Measurements from ENCODE around the gene SAC3D1.

DNA sequence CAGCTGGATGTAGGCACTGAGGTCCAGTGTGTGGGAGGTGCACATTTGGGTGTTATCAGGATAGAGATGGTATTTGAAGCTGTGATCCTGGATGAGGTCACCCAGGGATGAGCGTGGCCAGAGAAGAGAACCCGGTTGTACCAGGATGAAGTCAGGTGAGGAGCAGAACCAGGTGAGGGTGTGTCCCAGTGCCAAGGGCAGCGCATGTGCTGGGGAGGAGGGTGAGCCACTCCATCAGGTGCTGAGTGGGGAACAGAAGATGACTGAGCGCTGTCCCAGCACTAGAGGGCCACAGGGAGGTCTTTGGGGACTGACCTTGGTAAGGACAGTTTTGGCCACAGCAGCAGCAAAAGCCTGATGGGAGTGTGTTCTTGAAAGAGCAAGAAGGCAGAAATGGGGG, 24.3 kb upstream of the SAC3D1 start:
- TF ChIP-seq, protein P1, sequence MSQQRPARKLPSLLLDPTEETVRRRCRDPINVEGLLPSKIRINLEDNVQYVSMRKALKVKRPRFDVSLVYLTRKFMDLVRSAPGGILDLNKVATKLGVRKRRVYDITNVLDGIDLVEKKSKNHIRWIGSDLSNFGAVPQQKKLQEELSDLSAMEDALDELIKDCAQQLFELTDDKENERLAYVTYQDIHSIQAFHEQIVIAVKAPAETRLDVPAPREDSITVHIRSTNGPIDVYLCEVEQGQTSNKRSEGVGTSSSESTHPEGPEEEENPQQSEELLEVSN (IDR thresholded peaks at IDR 0.05; ENCODE audit: borderline replicate concordance, low read depth) = no peak
- TF ChIP-seq, protein P2, sequence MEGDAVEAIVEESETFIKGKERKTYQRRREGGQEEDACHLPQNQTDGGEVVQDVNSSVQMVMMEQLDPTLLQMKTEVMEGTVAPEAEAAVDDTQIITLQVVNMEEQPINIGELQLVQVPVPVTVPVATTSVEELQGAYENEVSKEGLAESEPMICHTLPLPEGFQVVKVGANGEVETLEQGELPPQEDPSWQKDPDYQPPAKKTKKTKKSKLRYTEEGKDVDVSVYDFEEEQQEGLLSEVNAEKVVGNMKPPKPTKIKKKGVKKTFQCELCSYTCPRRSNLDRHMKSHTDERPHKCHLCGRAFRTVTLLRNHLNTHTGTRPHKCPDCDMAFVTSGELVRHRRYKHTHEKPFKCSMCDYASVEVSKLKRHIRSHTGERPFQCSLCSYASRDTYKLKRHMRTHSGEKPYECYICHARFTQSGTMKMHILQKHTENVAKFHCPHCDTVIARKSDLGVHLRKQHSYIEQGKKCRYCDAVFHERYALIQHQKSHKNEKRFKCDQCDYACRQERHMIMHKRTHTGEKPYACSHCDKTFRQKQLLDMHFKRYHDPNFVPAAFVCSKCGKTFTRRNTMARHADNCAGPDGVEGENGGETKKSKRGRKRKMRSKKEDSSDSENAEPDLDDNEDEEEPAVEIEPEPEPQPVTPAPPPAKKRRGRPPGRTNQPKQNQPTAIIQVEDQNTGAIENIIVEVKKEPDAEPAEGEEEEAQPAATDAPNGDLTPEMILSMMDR (IDR thresholded peaks at IDR 0.05) = no peak
- no peak for TF ChIP-seq MAFK (IDR thresholded peaks at IDR 0.05; ENCODE audit: partially characterized antibody)
- TF ChIP-seq PHF8 (IDR thresholded peaks at IDR 0.05; ENCODE audit: borderline replicate concordance, low read depth) = no peak
- no peak for TF ChIP-seq CBX8 (IDR thresholded peaks at IDR 0.05)
- TF ChIP-seq RAD21 (conservative IDR thresholded peaks at IDR 0.05 in 1 of 2, IDR thresholded peaks at IDR 0.05 in 1 of 2) = no peak
- TF ChIP-seq MAZ (IDR thresholded peaks at IDR 0.05; ENCODE audit: borderline replicate concordance, low read depth, low read length) = no peak
- TF ChIP-seq POLR2A (IDR thresholded peaks at IDR 0.05; ENCODE audit: low read length) = no peak
- TF ChIP-seq NPAS2 (CRISPR knock-in tag; IDR thresholded peaks at IDR 0.05; ENCODE audit: borderline replicate concordance) = no peak
- TF ChIP-seq EP300 (IDR thresholded peaks at IDR 0.05) = no peak
- TF ChIP-seq HDAC2 (IDR thresholded peaks at IDR 0.05) = no peak
